GM23338 (cell line): Measurements from ENCODE around the gene NUTF2. TPM values are rescaled to one million over a fixed set of nuclear protein-coding genes. Genes with fewer than 3 reads are reported as not detected.

Experiments used
- ATAC-seq: fragments of 200-7000 bp; cut with Tn5 transposase; 3 replicates; pipeline ENCODE4 v1.9.1; 2020
- DNase-seq: peaks from one replicate; pipeline ENCODE4 v3.0.0-alpha.2; 2015; ENCODE audit warnings: low spot score
- H2AFZ ChIP-seq: fragments of 200-600 bp; sonication (generic); 2 replicates; pipeline ENCODE4 v1.8.0; 2016; ENCODE audit warnings: antibody characterized with exemption, mild to moderate bottlenecking, moderate library complexity
- H3F3A ChIP-seq: fragments of 200-600 bp; sonication (generic); replicated peaks from 2 replicates; pipeline ENCODE4 v1.8.0; 2017; ENCODE audit warnings: antibody characterized with exemption, mixed run types, low read depth
- H3K27ac ChIP-seq: fragments of 200-600 bp; sonication (generic); 2 replicates; pipeline ENCODE4 v1.6.1; 2016; ENCODE audit warnings: low read depth
- H3K27me3 ChIP-seq: fragments of 200-600 bp; sonication (generic); 2 replicates; pipeline ENCODE4 v1.8.0; 2016; ENCODE audit warnings: mild to moderate bottlenecking, mixed run types, moderate library complexity; ENCODE audit not compliant: insufficient read depth
- H3K36me3 ChIP-seq: fragments of 200-600 bp; sonication (generic); 2 replicates; pipeline ENCODE4 v1.8.0; 2016; ENCODE audit warnings: mild to moderate bottlenecking; ENCODE audit not compliant: insufficient read depth
- H3K4me1 ChIP-seq: fragments of 200-600 bp; sonication (generic); 2 replicates; pipeline ENCODE4 v1.8.0; 2016; ENCODE audit warnings: mild to moderate bottlenecking, moderate library complexity; ENCODE audit not compliant: insufficient read depth
- H3K4me2 ChIP-seq: fragments of 200-600 bp; sonication (generic); 2 replicates; pipeline ENCODE4 v1.7.1; 2017; ENCODE audit warnings: mixed run types
- H3K4me3 ChIP-seq: fragments of 200-600 bp; sonication (generic); 2 replicates; pipeline ENCODE4 v1.6.1; 2016; ENCODE audit warnings: mixed run types
- H3K79me2 ChIP-seq: fragments of 200-600 bp; sonication (generic); replicated peaks from 2 replicates; pipeline ENCODE4 v1.8.0; 2017; ENCODE audit warnings: mild to moderate bottlenecking; ENCODE audit not compliant: insufficient read depth
- H3K9me2 ChIP-seq: fragments of 200-600 bp; sonication (generic); 2 replicates; pipeline ENCODE4 v1.8.0; 2017; ENCODE audit not compliant: insufficient read depth
- H4K20me1 ChIP-seq: fragments of 200-600 bp; sonication (generic); replicated peaks from 2 replicates; pipeline ENCODE4 v1.8.0; 2017; ENCODE audit warnings: mild to moderate bottlenecking; ENCODE audit not compliant: insufficient read depth
- H3K27ac Mint-ChIP-seq: 2 replicates; pipeline ENCODE4 v1.8.0; 2020; ENCODE audit warnings: inconsistent platforms, mild to moderate bottlenecking, moderate library complexity, mixed read lengths
- H3K27me3 Mint-ChIP-seq: 3 replicates; pipeline ENCODE4 v1.8.0; 2022; ENCODE audit warnings: low read depth, mild to moderate bottlenecking, moderate library complexity, mixed read lengths, inconsistent platforms; ENCODE audit not compliant: insufficient read depth, poor library complexity
- H3K36me3 Mint-ChIP-seq: 3 replicates; pipeline ENCODE4 v1.8.0; 2021; ENCODE audit warnings: low read depth, mild to moderate bottlenecking, inconsistent platforms, moderate library complexity, mixed read lengths
- H3K4me1 Mint-ChIP-seq: 3 replicates; pipeline ENCODE4 v1.8.0; 2020; ENCODE audit warnings: mild to moderate bottlenecking, inconsistent platforms, mixed read lengths
- H3K4me3 Mint-ChIP-seq: 3 replicates; pipeline ENCODE4 v1.8.0; 2021; ENCODE audit warnings: moderate library complexity, mild to moderate bottlenecking, inconsistent platforms, mixed read lengths
- H3K9me3 Mint-ChIP-seq: 3 replicates; pipeline ENCODE4 v1.8.0; 2020; ENCODE audit warnings: moderate library complexity, mild to moderate bottlenecking, inconsistent platforms, mixed read lengths
- CREB1 ChIP-seq: fragments of 250-450 bp; sonication (Bioruptor Pico); IDR thresholded peaks from 2 replicates; pipeline ENCODE4 v1.5.0; 2020; ENCODE audit warnings: low read depth, mild to moderate bottlenecking, moderate library complexity
- CTCF ChIP-seq, 2 experiments: fragments of 200-600 bp in 1 of 2; sonication (generic) in 1 of 2; conservative IDR thresholded peaks; 2 replicates each; pipeline versions ENCODE4 v1.5.1 to v1.6.1; 2016 to 2017; ENCODE audit warnings: antibody characterized with exemption in 2 of 2, low read depth in 2 of 2, mild to moderate bottlenecking in 2 of 2, moderate library complexity in 1 of 2
- ETS1 ChIP-seq: IDR thresholded peaks from 2 replicates; pipeline ENCODE4 v1.6.1; 2016; ENCODE audit warnings: antibody characterized with exemption
- EZH2 ChIP-seq: fragments of 200-600 bp; sonication (generic); IDR thresholded peaks from one replicate; pipeline ENCODE4 v1.8.0; 2017; ENCODE audit warnings: antibody characterized with exemption, mild to moderate bottlenecking, low read depth; ENCODE audit not compliant: unreplicated experiment
- EZH2phosphoT487 ChIP-seq: fragments of 200-600 bp; sonication (generic); IDR thresholded peaks from one replicate; pipeline ENCODE4 v1.8.1; 2018; ENCODE audit warnings: antibody characterized with exemption; ENCODE audit not compliant: unreplicated experiment
- JUNB ChIP-seq: IDR thresholded peaks from one replicate; pipeline ENCODE4 v1.6.1; 2016; ENCODE audit warnings: antibody characterized with exemption; ENCODE audit not compliant: unreplicated experiment
- NANOG ChIP-seq: IDR thresholded peaks from 2 replicates; pipeline ENCODE4 v1.6.1; 2016; ENCODE audit warnings: antibody characterized with exemption, borderline replicate concordance
- POLR2AphosphoS5 ChIP-seq: IDR thresholded peaks from 2 replicates; pipeline ENCODE4 v1.6.1; 2016; ENCODE audit warnings: antibody characterized with exemption, low read depth
- REST ChIP-seq: IDR thresholded peaks from one replicate; pipeline ENCODE4 v1.6.1; 2018; ENCODE audit warnings: antibody characterized with exemption; ENCODE audit not compliant: unreplicated experiment
- STAT1 ChIP-seq: IDR thresholded peaks from one replicate; pipeline ENCODE4 v1.6.1; 2016; ENCODE audit warnings: antibody characterized with exemption; ENCODE audit not compliant: unreplicated experiment
- ZNF114 ChIP-seq: fragments of 250-450 bp; sonication (Bioruptor Pico); IDR thresholded peaks from 2 replicates; pipeline ENCODE4 v1.5.0; 2020; ENCODE audit warnings: mild to moderate bottlenecking, moderate library complexity
- ZNF331 ChIP-seq: fragments of 250-450 bp; sonication (Bioruptor Pico); IDR thresholded peaks from 2 replicates; pipeline ENCODE4 v1.5.0; 2020; ENCODE audit warnings: low read depth, mild to moderate bottlenecking, moderate library complexity
- ZNF462 ChIP-seq: fragments of 250-450 bp; sonication (Bioruptor Pico); IDR thresholded peaks from 2 replicates; pipeline ENCODE4 v1.5.0; 2020; ENCODE audit warnings: mild to moderate bottlenecking, moderate library complexity
- polyA plus RNA-seq: library from polyadenylated mRNA; unstranded; fragments of >200 nt; fragmentation: Nextera tagmentation; extraction: Ambion mirVana; gene quantifications from 2 replicates; pipeline ENCODE4 v1.2.1, GENCODE V29; 2016
- total RNA-seq: library from RNA; depleted of rRNA; stranded (reverse); fragments of >200 nt; shearing (Covaris generic); gene quantifications from 2 replicates; pipeline ENCODE4 v1.2.3, GENCODE V29; 2014

Gene NUTF2
- total and polyA plus RNA-seq, 2 experiments from 2014 or later, result 321 to 391 TPM

- Histone ChIP-seq H3K36me3 (0 out of 2 replicates have a peak, but pooled peaks cover 2% of the 10 kb centered on the region), H3K4me1 (peaks cover 18% of the 10 kb centered on the region), H4K20me1 (peaks cover 71% of the 10 kb centered on the region), H3K4me2 (0 out of 2 replicates have a peak overlapping the region, but pooled peaks have one; percentile 21), H3K27me3 (no peaks in the 10 kb centered on the region), H3K79me2 (peaks cover 100% of the 10 kb centered on the region), H3K4me3 (no peak overlapping the region), H3F3A (no peaks in the 10 kb centered on the region; the same call in 1 of the 2 replicates), H3K9me2 (no peaks in the 10 kb centered on the region), H3K27ac (no peak overlapping the region), H2AFZ (no peak overlapping the region)
- Mint-ChIP-seq H3K27me3 (peaks cover 3% of the 10 kb centered on the region), H3K9me3 (no peaks in the 10 kb centered on the region), H3K4me3 (no peak overlapping the region), H3K36me3 (peaks cover 33% of the 10 kb centered on the region), H3K4me1 (peaks cover 42% of the 10 kb centered on the region), H3K27ac (peak overlapping the region; percentile 69)
- TF ChIP-seq NANOG (no peak), STAT1 (no peak), POLR2AphosphoS5 (no peak), JUNB (no peak), ETS1 (no peak), EZH2 (no peak), ZNF331 (CRISPR knock-in tag) (no peak), EZH2phosphoT487 (no peak), ZNF462 (CRISPR knock-in tag) (no peak), REST (no peak), CREB1 (no peak), CTCF (conservative IDR thresholded peaks at IDR 0.05; ENCODE audit: low read depth in 2 of 2) (no peak), ZNF114 (CRISPR knock-in tag) (no peak)
- ATAC-seq (no peak), DNase-seq (no peak)
These were observed 11.8 kb downstream of the NUTF2 start for GRCh38 chr16:67858500-67858899.
